Osteoblast (primary cell): ENCODE measurements around the gene NLN. TPM values are rescaled to one million over a fixed set of nuclear protein-coding genes. Genes with fewer than 3 reads are reported as not detected.

Experiments
- DNase-seq: peaks from one replicate; pipeline ENCODE4 v3.0.0; 2011; ENCODE audit warnings: low spot score, mixed read lengths; ENCODE audit not compliant: insufficient read length; ENCODE audit errors: missing footprints
- H2AFZ ChIP-seq: 2 replicates; pipeline ENCODE4 v1.6.0; 2011; ENCODE audit warnings: mild to moderate bottlenecking, low read length
- H3K27ac ChIP-seq: 2 replicates; pipeline ENCODE4 v1.5.1; 2011; ENCODE audit warnings: mild to moderate bottlenecking, low read depth, low read length, moderate library complexity
- H3K27me3 ChIP-seq: 2 replicates; pipeline ENCODE4 v1.6.0; 2012; ENCODE audit warnings: mild to moderate bottlenecking, control low read depth, inconsistent platforms, low read length, moderate library complexity; ENCODE audit not compliant: insufficient read depth
- H3K36me3 ChIP-seq: 2 replicates; pipeline ENCODE4 v1.5.1; 2011; ENCODE audit warnings: mild to moderate bottlenecking, low read length, control low read depth, moderate library complexity; ENCODE audit not compliant: insufficient read depth
- H3K4me1 ChIP-seq: 2 replicates; pipeline ENCODE4 v1.5.1; 2011; ENCODE audit warnings: mild to moderate bottlenecking, low read length, control low read depth, moderate library complexity; ENCODE audit not compliant: insufficient read depth
- H3K4me2 ChIP-seq: 2 replicates; pipeline ENCODE4 v1.6.0; 2011; ENCODE audit warnings: mild to moderate bottlenecking, low read length; ENCODE audit not compliant: insufficient read depth
- H3K4me3 ChIP-seq: fragments of 200-600 bp; sonication (generic); 3 replicates; pipeline ENCODE4 v1.5.1; 2012; ENCODE audit warnings: mild to moderate bottlenecking, low read length, inconsistent platforms; ENCODE audit not compliant: insufficient read depth
- H3K79me2 ChIP-seq: 2 replicates; pipeline ENCODE4 v1.6.0; 2012; ENCODE audit warnings: mild to moderate bottlenecking, low read length, control low read depth, inconsistent platforms; ENCODE audit not compliant: insufficient read depth
- H3K9me3 ChIP-seq: 2 replicates; pipeline ENCODE4 v1.5.1; 2011; ENCODE audit warnings: low read depth, low read length, control low read depth
- H4K20me1 ChIP-seq: 2 replicates; pipeline ENCODE4 v1.6.0; 2012; ENCODE audit warnings: mild to moderate bottlenecking, low read length, control low read depth; ENCODE audit not compliant: insufficient read depth
- total RNA-seq: library from RNA; depleted of rRNA; stranded (reverse); fragments of >200 nt; gene quantifications from 2 replicates; pipeline ENCODE4 v1.2.3, GENCODE V29; 2012
- TF ChIP-seq, protein P1 (sequence below): IDR thresholded peaks from 2 replicates; pipeline ENCODE4 v1.5.1; 2011; ENCODE audit warnings: mild to moderate bottlenecking, low read depth, low read length, moderate library complexity; ENCODE audit errors: extremely low read depth

The NLN gene
- total RNA-seq, 1 donor = 35.5 TPM

DNA sequence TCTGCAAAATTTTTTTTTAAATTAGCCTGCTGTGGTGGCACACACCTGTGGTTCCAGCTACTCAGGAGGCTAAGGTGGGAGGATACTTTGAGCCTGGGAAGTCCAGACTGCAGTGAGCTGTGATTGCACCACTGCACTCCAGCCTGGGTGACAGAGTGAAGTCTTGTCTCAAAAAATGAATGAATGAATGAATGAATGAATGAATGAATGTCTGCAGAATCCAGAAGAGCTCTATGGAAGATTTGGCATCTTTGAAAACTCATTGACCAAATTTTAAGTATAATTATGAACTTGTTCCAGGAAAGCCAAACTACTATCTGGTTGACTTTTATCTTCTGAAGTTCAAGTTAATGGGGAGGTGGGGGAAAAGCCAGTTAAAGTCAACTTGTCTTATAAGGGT is 110.1 kb downstream of the NLN start:
- Histone ChIP-seq H3K36me3 (no peaks in the 10 kb centered on the region), H2AFZ (no peak overlapping the region), H3K4me1 (peaks cover 22% of the 10 kb centered on the region), H3K27ac (no peak overlapping the region), H3K4me2 (no peak overlapping the region), H3K9me3 (no peaks in the 10 kb centered on the region), H3K79me2 (no peaks in the 10 kb centered on the region), H3K4me3 (no peak overlapping the region), H4K20me1 (no peaks in the 10 kb centered on the region), H3K27me3 (no peaks in the 10 kb centered on the region)
- TF ChIP-seq, protein P1, sequence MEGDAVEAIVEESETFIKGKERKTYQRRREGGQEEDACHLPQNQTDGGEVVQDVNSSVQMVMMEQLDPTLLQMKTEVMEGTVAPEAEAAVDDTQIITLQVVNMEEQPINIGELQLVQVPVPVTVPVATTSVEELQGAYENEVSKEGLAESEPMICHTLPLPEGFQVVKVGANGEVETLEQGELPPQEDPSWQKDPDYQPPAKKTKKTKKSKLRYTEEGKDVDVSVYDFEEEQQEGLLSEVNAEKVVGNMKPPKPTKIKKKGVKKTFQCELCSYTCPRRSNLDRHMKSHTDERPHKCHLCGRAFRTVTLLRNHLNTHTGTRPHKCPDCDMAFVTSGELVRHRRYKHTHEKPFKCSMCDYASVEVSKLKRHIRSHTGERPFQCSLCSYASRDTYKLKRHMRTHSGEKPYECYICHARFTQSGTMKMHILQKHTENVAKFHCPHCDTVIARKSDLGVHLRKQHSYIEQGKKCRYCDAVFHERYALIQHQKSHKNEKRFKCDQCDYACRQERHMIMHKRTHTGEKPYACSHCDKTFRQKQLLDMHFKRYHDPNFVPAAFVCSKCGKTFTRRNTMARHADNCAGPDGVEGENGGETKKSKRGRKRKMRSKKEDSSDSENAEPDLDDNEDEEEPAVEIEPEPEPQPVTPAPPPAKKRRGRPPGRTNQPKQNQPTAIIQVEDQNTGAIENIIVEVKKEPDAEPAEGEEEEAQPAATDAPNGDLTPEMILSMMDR = no peak
- DNase-seq = no peak

DNA sequence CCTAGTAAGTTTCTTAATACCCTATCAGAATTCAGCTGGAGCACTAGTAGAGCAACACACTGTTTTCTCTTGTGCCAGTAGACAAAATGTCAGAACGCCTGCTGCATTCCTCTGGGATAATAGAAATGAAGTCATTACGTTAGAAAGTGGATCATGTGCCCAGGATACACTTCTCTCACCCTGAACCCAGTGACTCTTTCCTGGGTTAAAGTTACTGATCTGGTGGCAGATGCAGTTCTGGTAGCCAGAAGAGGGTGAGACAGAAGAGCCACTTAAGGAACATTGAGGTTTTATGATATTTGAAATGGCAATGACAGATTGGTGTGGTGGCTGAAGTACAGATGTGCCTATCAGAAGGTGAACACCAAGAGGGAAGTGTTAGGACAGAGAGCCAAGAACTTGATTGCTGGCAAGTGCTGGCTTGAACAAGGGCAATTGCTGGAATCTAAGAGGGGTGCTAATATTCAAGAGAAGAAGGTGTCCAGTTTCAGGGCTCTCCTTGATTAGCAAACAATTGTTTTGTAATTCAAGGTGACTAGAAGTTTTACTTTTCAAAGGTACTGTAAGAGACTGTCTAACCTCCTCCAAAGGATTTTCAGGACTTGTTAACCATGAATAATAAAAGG is 110.7 kb downstream of the NLN start:
- Histone ChIP-seq H3K4me1 (peaks cover 21% of the 10 kb centered on the region), H3K36me3 (no peaks in the 10 kb centered on the region), H3K27ac (no peak overlapping the region), H3K9me3 (no peaks in the 10 kb centered on the region), H3K79me2 (no peaks in the 10 kb centered on the region), H3K4me3 (no peak overlapping the region), H2AFZ (no peak overlapping the region), H3K4me2 (no peak overlapping the region), H3K27me3 (no peaks in the 10 kb centered on the region), H4K20me1 (no peaks in the 10 kb centered on the region)
- no peak for DNase-seq
- TF ChIP-seq, protein P1 = no peak

DNA sequence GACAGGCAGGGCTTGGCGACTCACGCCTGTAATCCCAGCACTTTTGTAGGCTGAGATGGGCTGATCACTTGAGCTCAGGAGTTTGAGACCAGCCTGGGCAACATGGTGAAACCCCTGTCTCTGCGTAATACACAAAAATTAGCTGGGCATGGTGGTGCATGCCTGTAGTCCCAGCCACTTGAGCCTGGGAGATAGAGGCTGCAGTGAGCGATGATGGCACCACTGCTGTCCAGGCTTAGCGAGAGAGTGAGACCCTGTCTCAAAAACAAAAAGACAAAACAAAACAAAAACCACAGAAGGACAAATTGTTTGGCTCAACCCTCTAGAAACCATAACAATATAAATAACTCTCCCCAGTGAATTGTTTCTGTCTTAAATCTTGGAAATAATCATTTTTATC is 111.8 kb downstream of the NLN start:
- no peaks in the 10 kb centered on the region for H4K20me1 ChIP-seq
- H3K4me2 ChIP-seq = no peak overlapping the region
- H3K4me3 ChIP-seq = no peak overlapping the region
- no peaks in the 10 kb centered on the region for H3K79me2 ChIP-seq
- H3K27ac ChIP-seq = no peak overlapping the region
- TF ChIP-seq, protein P1 = no peak
- H2AFZ ChIP-seq = no peak overlapping the region
- no peak for DNase-seq
- peaks cover 14% of the 10 kb centered on the region for H3K4me1 ChIP-seq
- H3K27me3 ChIP-seq = no peaks in the 10 kb centered on the region
- no peaks in the 10 kb centered on the region for H3K36me3 ChIP-seq
- H3K9me3 ChIP-seq = no peaks in the 10 kb centered on the region

DNA sequence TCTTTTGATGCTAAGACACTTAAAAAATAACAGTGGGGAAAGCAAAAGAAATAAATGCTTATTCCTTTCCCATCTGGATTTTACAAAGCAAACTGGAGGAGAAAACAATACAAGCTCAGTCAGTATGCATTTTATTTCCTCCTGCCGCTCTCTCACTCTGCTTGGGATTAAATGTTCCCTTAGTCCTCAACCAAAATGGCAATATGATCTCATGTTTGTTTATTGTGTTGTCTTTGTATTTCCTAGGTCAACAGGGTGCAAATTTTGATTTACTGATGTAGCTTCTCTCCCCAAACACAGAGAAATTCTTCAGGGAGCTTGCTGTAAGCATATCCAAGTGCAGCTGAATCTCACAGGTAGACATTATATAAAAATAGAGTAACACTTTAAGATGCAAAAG is 112.3 kb downstream of the NLN start:
- Histone ChIP-seq H3K27ac (no peak overlapping the region), H4K20me1 (no peaks in the 10 kb centered on the region), H3K79me2 (no peaks in the 10 kb centered on the region), H3K36me3 (no peaks in the 10 kb centered on the region), H3K9me3 (no peaks in the 10 kb centered on the region), H3K4me1 (peaks cover 14% of the 10 kb centered on the region), H3K27me3 (no peaks in the 10 kb centered on the region), H3K4me3 (no peak overlapping the region), H2AFZ (no peak overlapping the region), H3K4me2 (no peak overlapping the region)
- DNase-seq = no peak
- TF ChIP-seq, protein P1 = no peak
